CD4-positive, alpha-beta T cell treated with Interleukin-6 at 100 ng/mL for 8 hours (primary cell): ENCODE data around the gene FXYD2.

Source experiments
- DNase-seq: peaks from one replicate; pipeline ENCODE4 v3.0.0-alpha.2; 2020; ENCODE audit warnings: mixed read lengths, low spot score

FXYD2 gene

DNA sequence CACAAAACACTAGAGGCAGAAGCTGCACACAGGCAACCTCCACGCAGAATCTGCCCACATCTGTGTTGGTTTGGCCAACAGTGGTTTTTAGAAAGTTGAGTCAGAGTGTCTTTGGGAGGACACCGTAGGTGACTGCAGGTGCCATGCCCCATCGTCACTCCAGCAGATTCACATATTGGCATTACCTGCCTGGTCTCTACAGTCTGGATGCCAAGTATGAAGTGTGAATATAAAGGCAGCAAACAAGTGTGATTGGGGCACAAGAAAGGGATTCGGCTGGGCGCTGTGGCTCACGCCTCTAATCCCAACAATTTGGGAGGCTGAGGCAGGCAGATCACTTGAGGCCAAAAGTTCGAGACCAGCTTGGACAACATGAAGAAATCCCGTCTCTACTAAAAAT, 11.0 kb upstream of the FXYD2 start:
- no peak for DNase-seq

DNA sequence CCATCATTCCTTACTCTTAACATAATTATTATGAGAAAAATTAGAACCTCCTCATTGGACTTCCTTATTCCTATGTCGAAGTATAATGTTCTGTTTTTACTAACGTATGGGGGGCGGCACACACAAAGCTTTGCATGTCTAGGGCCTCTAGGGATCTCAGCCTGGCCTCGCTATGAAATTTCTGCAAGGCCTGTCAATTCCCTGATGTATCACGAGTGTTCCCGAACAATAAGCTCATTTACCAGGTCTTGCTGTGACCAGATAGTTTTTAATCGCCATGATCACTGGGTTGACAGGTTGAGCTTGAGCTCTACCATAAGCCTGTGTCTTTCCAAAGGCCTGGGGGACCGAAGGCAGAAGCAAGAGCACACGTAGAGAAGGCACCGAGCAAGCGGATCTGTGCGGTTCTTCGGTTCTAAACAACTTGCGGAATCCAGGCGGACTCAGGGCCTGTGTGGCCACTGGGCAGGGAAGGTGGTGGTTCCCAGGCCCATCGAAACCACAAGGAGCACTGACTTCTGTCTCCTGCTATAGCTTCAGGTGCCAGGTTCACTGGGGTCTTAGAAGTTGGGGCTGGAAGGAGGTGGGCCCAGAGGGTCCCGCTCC, 10.4 kb upstream of the FXYD2 start:
- no peak for DNase-seq

DNA sequence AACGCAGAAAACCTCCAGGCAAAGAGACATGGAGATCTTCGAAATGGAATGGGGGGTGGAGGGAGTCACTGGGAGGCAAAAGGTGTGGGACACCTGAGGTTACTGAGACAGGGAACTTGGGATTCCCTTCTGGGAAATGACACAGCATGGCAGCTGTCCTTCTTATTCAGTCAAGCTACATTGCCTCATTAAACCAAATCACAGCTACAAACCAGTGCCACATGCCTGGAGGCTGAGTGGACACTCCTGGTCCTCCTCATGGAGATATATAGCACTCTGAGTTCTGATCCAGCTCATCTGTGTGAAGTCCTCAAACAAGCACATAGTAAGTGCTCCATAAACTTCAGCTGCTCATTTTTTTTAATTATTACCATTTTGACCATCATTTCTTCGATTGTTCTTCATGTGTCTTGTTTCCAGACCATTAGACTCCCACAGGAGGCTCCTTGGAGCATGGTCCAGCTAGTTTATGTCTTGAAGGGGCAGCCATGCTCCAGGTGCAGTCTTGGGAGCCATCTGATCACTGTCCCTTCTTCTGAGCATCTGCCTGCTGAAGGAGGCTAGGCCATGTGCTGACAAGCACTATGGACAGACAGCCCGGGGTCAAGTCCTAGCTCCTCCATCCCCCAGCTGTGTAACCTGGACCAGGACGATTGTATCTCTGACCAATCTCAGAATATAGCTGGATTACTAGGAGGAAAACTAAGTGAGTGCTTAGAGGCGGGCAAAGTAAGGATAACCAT, 9.7 kb upstream of the FXYD2 start:
- no peak for DNase-seq

DNA sequence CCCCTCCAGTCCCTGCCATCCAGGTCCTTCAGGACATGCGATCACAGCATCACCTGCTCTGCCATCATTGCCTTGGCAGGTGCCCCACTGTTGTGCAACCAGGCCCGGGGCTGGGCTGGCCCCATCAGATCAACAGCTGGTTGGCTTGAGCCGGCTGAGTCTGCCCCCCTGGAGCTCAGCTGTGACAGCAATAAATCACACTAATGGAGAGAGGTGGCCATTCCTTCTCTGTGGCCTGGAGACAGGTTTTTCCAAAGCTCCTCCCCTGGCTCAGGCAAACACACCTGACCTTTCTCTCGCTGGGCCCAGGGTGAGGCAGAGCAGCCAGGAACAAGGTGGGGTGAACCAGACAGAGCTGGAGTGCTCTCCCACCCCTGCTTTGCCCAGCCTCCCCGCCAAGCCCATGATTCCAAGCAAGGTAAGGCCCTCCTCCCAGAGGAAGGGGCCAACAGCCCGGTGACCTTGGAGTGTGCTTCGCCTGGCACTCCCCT, 8.9 kb upstream of the FXYD2 start:
- no peak for DNase-seq

DNA sequence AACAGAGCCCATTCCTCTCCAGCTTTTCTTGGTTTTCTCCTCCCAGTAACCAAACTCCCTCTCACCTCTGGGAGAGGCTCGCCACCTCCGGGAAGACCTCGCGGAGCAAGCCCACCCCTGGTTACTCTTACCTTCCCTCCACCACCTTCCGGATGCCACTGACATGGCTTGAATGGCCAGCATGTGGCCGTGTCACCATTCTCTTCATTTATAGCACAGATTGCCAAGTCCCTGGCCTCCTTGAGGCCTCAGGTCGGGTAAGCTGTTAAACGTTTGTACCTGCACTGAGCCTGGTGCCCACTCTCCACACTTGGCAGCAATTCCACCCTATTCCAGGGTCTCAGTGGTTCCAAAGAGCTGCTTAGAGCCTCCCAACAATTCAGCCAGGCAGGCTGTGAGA, 8.0 kb upstream of the FXYD2 start:
- DNase-seq, result no peak

DNA sequence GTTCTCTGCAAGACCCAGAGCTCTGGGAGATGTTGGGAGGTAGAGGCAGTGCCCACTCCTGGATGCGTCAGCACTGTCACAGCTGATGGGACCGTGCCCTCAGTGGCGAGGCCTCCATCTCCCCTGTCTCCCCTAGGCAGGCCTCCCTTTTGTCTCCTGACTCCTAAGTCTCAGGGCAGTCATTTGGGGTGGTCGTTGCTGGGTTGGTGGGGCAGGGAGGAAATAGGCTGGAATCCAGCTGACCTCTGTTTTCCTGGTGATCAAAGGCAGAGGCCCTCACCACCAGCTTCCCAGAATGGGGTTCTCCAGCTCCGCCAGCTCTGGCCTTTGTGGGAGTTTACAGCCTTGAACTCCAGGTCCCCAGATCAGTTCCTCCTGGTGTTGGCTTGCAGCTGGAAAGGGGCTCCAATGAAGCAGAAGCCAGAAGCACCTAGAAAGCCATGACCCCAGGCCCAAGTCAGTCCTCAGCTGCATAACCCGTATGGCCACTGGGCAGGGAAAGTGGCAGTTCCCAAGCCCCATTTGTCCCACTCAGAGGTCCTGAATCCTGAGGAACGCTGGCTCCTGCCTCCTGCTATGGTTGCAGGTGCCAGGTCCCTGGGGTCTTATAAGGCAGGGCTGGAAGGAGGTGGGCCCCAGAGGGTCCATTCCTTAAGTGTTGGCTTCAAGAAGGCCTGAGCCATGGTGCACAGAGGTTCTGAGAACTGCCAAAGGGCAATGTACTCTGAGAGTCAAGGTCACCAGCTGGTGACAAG, 7.3 kb upstream of the FXYD2 start:
- no peak for DNase-seq

DNA sequence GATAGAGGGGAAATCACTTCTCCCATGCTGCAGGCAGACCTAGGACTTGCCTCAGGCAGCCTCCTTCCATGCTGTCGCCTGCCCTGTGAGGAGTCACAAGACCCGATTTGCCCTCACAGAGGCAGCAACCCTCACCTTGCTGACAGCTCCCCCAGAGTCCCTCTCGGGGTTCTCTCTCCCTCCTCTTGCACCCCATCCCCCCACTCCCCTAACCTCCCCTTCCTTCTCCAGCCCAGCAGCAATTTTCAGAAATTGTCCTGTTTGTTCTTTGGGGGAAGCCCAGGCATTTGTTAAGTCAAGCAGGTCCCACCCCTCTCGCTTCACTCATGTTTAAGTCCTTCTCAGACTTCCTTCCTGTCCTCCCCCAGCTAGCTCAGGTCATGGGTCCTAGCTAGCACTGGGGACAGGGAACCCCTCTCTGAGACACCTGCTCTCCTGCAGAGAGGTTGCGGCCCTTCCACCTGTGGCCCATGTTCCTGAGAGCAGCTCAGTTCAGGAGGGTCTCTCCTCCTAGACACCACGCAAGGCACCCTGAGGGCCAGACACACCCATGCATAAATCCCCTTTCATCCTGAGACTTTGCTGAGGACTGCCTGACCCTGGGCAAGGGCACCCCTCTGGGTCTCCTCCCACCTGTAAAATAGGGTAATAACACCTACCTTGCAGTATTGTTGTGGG, 6.3 kb upstream of the FXYD2 start:
- no peak for DNase-seq

DNA sequence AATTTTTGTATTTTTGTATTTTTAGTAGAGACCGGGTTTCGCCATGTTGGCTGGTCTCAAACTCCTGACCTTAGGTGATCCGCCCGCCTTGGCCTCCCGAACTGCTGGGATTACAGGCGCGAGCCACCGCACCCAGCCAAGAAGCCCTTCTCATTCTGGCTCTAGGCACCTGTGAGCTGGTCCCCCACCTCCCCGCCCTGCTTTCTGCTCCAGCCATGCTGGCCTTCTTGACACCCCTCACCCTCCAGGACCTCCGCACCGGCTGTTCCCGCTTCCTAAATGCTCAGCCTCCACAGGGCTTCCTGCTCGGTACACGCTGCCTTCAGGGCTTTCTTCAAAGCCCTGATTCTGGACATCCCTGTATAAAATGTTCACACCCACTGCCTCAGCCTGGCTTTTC, 5.5 kb upstream of the FXYD2 start:
- no peak for DNase-seq

DNA sequence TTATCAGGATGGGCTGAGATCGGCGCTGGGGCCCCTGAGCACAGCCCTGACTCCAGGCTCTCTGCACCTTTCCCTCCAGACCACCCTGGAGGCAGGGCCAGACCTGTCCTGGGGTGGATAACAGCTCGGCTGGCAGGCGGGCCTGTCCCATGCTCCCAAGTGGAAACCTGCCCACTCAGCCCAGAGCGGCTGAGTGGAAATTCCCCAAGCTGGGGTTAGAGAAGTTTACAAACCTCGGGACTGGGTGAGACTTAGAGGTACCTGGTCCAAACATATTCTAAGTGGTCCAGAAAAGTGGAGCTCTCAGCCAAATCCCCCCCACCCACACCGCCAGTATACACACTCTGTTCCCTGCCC, 4.8 kb upstream of the FXYD2 start:
- DNase-seq, result no peak

DNA sequence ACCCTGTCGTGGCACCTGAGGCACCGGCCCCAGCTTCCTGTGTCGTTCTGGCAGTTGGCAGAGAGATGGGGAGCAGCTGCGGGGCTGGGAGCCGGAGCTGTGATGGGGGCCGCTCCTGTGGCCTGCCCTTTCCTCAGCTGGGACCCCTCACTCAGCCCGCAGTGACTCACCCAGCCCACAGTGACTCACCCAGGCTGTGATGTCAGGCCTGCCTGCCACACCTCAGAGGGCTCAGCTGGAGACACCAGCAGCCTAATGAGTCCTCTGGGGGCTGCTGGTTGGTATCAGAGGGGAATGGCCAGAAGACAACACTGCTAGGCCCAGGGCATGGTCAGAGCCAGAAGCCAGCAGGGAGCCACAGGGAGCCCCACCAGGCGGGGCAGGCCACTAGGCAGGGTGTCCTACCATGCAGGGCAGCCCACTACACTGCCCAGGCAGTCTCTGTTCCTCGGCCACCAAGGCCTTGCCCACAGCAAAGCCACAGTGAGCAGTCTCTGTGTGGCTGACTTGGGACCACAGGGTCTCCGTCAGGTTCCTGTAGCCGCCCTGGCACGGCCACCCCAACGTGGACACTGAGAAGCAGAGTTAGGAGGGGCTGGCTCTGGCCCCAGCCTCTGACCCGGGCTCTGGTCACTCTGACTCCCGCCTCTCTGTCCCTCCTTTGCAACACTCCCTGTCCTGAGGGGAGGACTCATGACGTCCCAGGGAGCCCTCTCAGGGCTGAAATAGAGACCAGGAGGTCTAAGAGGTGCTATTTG, 4.2 kb upstream of the FXYD2 start:
- DNase-seq, result peak; percentile 89

DNA sequence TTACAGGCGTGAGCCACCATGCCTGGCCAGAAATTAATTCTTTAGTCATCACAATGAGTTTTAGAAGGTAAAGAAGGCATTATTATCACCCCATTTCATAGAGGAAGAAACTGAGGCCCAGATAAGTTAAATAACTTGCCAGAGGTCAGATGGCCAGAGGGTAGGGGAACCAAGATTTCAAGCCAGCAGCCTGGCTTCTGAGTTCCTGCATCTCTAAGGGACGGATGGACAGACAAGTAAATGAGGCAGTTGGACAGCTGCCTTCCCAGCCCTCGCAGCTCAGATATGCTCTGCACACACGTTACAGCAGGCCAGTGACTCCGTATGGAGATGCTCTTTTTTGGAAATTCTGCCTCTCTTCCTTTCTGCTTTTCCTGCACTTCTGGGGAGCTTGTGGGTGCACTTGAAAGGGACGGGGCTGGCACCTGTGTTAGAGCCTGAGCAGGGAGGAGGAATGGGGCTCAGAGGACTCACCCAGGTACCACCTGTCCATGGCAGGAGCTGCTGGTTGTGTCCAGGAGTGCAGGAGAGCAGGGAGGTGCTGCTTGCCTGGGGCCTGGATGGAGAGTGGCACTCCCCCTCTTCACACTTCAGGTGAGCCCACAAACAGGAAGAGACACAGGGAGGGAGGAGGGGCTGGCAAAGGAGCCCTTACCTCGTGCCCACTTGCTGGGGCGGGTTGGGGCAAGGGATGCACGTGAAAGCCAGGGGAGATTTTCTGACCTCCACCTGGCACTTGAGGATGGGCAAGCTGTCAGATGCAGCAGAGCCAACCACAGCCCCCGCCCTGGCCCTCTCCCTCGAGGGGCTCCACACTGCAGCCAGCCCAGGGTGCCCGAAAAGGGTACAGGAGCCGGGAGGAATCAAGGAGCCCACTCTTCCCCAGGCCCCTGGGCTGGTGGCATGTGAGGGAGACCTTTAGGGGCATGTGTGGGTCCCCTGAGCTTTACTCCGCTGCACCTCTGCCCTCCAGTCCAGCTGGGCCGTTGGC, 3.3 kb upstream of the FXYD2 start:
- DNase-seq, result peak; percentile 64

DNA sequence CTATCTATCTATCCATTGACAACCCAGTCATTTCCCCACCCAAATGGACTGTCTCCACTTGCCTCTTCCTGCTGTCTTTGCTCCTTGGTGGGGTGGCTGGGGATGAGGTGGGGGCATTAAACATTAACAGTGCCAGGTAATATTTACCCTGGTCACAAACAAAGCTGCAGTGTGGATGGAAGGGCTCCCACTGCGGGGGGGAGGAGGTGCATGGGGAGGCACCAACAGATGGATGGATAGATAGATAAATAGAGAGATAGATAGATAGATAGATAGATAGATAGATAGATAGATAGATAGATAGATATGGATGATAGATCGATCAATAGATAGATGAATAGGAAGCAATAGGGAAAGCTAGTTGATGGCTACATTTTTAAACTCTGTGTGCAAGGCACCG, 2.3 kb upstream of the FXYD2 start:
- no peak for DNase-seq

DNA sequence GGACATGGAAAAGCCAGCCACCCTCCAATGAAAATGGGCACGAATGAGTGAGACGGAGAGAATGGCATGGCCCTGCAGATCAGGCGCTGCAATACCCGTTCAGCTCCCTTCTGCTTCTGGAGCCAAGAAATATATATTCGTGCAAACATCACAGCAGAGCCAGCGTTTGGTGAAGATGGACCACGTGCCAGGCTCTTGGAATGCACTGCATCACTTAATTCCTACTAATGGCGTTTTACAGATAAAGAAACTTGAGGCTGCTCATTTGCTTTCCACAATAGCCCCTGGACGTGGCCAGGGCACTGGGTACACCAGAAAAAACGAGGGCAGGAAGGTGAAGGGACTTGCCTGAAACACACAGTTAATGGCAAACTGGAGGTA, 1.6 kb upstream of the FXYD2 start:
- no peak for DNase-seq

DNA sequence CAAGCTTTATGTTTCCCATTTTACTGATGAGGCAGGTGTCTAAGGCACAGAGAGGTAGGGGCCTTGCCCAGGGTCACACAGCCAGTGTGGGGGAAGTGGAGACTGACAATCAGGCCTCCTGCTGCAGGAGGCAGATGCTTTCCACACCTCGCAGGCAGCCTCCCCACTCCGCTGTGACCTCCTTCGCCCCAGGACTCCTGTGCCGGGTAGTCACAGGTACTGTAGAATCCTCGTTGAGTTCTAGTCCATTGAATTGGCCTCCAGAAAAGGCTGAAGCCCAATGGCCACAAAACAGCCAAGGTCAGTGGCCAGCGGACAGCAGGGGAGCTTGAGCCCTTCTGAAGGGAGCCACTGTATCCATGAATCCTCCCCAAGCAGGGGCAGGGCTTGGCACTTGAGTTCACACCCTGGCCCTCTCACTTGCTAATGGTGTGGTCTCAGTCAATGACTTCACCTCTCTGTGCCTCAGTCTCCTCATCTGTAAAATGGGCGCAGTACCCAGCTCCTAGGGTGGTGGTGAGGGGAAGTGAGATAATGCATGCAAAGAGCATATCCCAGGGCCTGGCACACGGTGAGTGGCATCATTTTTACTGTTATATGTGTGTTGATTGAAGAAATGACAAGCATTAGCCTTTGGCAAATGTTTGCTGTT, 1.1 kb upstream of the FXYD2 start:
- DNase-seq, result no peak

DNA sequence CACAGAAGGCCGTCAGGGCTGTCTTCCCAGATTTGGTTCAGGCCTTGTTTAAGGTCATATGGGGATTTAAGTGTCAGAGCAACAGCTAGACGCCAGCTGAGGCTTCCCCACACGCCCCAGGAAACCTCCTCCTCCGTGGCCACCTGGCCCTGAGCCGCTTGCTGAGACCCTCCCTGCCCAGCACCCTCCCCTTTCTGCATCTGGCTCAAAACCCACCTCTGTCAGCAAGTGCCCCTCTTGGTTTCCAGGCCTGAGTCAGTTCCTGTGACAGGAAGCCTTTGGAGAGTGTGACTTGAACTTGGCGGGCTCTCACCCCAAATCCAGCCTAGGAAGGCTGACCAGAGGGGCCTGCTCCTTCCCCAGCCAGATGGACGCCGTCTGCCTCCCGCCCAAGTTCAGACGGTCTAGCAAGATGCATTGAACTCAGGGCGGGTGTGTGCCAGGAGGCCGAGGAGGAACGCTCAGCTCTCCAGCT, 561 bp downstream of the FXYD2 start:
- DNase-seq, result no peak

DNA sequence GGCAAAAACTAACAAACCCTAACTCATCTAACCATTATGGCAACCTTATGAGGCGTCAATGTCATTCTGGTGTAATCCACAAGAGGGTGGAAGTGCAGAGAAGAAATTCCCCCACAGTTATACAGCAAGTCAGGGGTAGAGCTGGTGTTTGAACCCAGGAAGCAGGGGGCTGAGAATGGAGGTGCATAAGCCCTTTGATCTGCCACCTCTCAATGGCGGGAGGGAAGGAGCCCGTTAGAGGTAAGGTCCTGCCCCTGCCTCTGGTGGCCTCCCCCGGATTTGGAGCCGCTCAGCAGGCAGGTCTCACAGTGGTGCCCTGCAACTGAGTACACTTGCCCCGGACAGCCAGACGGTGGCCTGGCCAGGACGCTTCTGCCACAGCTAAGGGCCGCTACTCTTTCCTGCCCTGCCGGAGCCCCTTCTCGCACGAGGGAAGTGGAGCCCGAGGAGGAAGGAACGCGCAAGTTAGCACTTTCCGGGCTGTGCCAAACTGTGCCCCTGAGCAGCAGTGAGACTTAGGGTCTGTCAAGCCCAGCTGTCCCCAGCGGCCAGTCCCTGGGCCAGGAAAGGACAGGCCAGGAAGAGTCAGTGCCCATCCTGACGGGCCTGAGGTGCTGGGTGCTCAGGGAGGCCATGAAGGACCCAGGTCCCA, 1.1 kb downstream of the FXYD2 start:
- DNase-seq, result peak; percentile 66

DNA sequence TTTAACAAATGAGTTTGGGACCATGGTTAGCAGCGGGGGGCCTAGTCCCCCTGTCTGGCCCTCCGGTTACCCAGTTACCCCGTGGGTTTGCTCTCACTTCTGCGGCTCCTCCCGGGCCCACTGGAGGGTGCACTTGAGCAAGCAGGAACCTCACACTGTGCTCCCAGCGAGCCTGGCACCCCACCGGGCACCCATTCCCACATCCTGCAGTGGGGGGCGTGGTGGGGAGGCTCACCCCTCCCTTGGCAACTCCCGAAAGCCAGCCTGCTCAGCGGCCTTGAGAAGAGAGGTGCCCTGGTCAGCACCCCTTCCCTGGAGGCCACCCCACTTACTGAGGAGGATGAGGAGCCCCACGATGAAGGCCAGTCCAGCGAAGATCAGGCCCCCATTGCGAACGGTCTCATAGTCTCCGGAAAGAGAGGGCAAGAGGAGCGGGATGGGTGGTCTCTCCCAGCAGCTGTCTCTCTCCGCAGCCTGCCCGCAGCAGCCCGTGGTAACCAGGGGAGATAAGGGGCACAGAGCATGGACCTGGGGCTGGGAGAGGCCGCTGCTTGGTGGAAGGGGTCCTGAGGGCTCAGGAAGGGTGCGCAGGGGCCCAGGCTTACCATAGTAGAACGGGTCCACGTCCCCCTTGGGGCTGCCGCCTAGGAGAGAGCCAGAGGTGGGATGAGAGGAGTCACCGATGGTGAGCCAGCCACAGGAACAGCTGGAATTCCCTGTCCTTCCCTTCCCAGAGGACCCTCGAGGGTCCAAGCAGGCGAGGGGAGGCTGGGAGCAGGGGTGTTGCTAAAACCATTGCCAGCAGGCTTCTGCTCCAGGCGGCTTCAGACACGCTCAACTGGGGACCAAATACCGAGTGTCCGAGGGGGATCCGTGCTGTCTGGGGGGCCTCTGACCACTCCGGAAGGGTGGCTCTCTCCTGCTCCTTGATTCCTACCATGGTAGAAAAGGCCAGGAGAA, 2.2 kb downstream of the FXYD2 start:
- DNase-seq, result peak; percentile 52

DNA sequence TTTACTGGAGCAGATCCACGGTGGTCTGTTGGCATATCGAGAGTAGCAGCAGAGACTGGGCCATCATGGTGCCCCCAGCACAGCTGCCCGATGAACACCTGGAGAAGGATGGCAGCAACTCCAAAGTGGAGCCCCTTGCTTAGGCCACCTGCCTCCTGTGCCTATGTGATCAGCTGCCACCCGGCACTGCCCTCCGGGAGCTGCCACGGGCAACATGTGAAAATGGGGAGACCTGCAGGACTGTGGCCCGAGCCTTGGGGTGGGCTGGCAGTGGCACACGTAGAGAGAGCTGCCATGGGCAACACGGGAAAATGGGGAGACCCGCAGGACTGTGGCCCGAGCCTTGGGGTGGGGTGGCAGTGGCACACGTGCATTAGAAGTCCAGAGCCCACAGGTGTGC, 3.1 kb downstream of the FXYD2 start:
- no peak for DNase-seq
